HK-2 (cell line): ENCODE measurements around the gene TPK1.
"Not testable (repeated sequence)": the region's sequence is repeated elsewhere in the genome, so short reads cannot be mapped to it uniquely, and the experiment has no call there.

ENCODE experiments used
- DNase-seq: peaks from one replicate; pipeline ENCODE4 v3.0.0-alpha.2; 2018; ENCODE audit not compliant: unreplicated experiment

Gene TPK1

GRCh38 chr7:144474800-144475615 is 360.8 kb downstream of the TPK1 start:
- DNase-seq, result no peak

GRCh38 chr7:144474363-144474762 is 361.5 kb downstream of the TPK1 start:
- DNase-seq, result no peak

- no peak for DNase-seq
These were observed 361.9 kb downstream of the TPK1 start for GRCh38 chr7:144473908-144474307.

GRCh38 chr7:144470078-144470477 is 365.8 kb downstream of the TPK1 start:
- DNase-seq, result no peak

- DNase-seq, result no peak
These were observed 366.7 kb downstream of the TPK1 start for GRCh38 chr7:144468990-144469732.

GRCh38 chr7:144459635-144460034 is 376.2 kb downstream of the TPK1 start:
- DNase-seq, result no peak

- no peak for DNase-seq
These were observed 380.8 kb downstream of the TPK1 start for GRCh38 chr7:144455040-144455404.

- no peak for DNase-seq
These were observed 381.4 kb downstream of the TPK1 start for GRCh38 chr7:144454256-144455039.

GRCh38 chr7:144452064-144452463 is 383.8 kb downstream of the TPK1 start:
- no peak for DNase-seq

GRCh38 chr7:144445590-144445989 is 390.3 kb downstream of the TPK1 start:
- DNase-seq, result no peak

- no peak for DNase-seq
These were observed 396.1 kb downstream of the TPK1 start for GRCh38 chr7:144439717-144440205.

- DNase-seq, result no peak
These were observed 397.1 kb downstream of the TPK1 start for GRCh38 chr7:144438759-144439158.

- peak; percentile 56 for DNase-seq
These were observed 398.3 kb downstream of the TPK1 start for GRCh38 chr7:144437370-144438191.

- no peak for DNase-seq
These were observed 399.4 kb downstream of the TPK1 start for GRCh38 chr7:144436500-144436899.

- no peak for DNase-seq
These were observed 407.4 kb downstream of the TPK1 start for GRCh38 chr7:144428431-144428830.

- DNase-seq, result not testable (repeated sequence)
These were observed 408.3 kb downstream of the TPK1 start for GRCh38 chr7:144427539-144427938.

- DNase-seq, result not testable (repeated sequence)
These were observed 416.9 kb downstream of the TPK1 start for GRCh38 chr7:144418931-144419330.

GRCh38 chr7:144416341-144416740 is 419.5 kb downstream of the TPK1 start:
- DNase-seq, result no peak

GRCh38 chr7:144415858-144416257 is 420.0 kb downstream of the TPK1 start:
- no peak for DNase-seq

GRCh38 chr7:144414815-144415214 is 421.0 kb downstream of the TPK1 start:
- no peak for DNase-seq

GRCh38 chr7:144410441-144410840 is 425.4 kb downstream of the TPK1 start:
- DNase-seq, result no peak
